Activated T-cell treated with anti-CD3 and anti-CD28 coated beads for 4 hours (primary cell): ENCODE data around the gene ROR2.

Experiments
- DNase-seq: peaks from one replicate; pipeline ENCODE4 v3.0.0-alpha.2; 2020

ROR2 gene

GRCh38 chr9:91604451-91605179, 345.4 kb downstream of the ROR2 start:
- no peak for DNase-seq

DNA sequence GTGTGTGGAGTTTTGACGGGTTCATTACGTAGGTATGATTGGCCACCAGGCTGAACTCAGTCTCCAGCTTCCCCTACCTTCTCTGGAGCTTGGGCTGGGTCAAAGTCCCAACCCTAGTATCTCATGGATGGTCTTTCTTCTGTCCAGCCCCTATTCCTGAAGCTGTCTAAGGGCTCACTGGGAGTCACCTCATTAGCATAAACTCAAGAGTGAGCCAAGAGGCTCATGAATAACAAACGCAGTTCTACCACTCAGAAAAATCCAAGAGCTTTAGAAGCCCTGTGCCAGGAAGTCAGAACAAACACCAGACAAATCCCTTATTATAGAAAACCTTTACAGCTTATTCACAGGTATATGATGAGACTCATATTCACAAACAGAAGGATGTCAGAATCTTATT, 346.1 kb downstream of the ROR2 start:
- no peak for DNase-seq

GRCh38 chr9:91599564-91599963, 350.5 kb downstream of the ROR2 start:
- no peak for DNase-seq

GRCh38 chr9:91591627-91592026, 358.4 kb downstream of the ROR2 start:
- DNase-seq, result no peak

- no peak for DNase-seq
Measured at GRCh38 chr9:91589101-91589553, 360.9 kb downstream of the ROR2 start.

GRCh38 chr9:91586282-91586681, 363.7 kb downstream of the ROR2 start:
- no peak for DNase-seq

- no peak for DNase-seq
Measured at GRCh38 chr9:91583966-91584365, 366.1 kb downstream of the ROR2 start.

DNA sequence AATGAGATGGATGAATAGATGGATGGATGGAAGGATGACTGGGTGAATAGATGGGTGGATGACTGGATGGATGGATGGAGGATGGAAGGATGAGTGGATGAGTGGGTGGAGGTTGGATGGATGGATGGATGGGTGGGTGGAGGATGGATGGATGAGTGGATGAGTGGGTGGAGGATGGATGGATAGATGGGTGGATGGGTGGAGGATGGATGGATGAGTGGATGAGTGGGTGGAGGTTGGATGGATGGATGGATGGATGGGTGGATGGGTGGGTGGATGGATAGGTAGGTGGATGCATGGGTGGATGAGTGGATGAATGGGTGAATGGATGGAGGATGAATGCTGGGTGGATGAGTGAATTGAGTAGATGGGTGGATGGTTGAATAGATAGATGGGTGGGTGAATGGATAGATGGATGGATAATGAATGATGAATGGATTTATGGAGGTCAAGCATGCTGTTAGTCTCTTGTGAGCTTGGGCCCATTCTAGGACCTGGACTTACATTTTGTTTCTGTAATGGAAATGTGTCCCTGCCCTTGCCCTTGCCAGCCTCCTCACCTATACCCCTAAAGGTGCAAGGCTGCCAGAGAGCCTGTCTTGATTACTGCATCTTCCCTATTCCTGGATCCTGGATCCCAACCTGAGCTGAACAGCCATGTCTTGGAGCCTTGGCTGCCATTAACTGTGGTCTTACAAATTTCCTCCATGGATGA, 366.7 kb downstream of the ROR2 start:
- no peak for DNase-seq

DNA sequence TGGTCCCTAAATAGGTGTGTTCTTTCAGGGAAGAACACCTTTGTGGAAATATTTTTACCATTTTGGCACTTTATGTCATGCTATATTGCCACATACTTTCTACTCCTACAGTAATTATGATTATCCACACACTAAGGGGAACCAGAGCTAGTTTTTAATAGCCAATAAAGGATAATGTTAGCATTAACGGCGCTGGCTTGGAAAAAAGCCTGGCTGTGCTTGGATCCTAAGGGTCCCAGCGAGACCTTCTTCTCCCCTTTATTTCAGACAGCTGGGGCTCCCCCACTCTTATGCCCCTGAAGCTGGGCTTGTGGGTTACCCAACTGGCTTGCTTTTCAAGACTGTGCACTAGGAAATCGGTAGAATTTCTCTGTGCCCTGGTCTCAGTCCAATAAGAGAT, 367.8 kb downstream of the ROR2 start:
- no peak for DNase-seq

GRCh38 chr9:91580136-91580535, 369.9 kb downstream of the ROR2 start:
- no peak for DNase-seq

GRCh38 chr9:91578911-91579310, 371.1 kb downstream of the ROR2 start:
- DNase-seq, result no peak

DNA sequence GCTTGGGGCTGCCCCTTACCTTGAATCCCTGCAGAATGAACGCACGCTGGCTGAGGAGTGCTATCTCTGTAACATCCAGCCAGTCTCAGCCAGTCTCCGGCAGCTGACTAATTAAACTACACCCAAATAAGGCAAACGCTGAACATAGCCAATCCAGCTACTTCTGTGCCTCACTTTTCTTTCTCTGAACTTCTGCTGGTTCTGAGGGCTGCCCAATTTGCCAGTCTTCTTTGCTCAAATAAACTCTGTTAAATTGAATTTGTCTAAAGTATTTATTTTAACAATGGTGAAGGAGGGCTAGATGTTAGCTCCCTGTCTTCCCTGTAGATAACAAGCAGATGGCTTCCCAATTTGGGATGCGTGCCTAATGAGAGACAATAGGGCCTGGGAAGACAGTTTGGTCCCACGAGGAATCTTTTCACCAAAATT, 372.4 kb downstream of the ROR2 start:
- DNase-seq, result no peak

GRCh38 chr9:91572811-91573210, 377.2 kb downstream of the ROR2 start:
- DNase-seq, result no peak

- DNase-seq, result no peak
Measured at GRCh38 chr9:91572044-91572443, 378.0 kb downstream of the ROR2 start.

- no peak for DNase-seq
Measured at GRCh38 chr9:91571036-91571435, 379.0 kb downstream of the ROR2 start.

- no peak for DNase-seq
Measured at GRCh38 chr9:91567642-91568274, 382.3 kb downstream of the ROR2 start.

GRCh38 chr9:91564081-91564670, 385.9 kb downstream of the ROR2 start:
- DNase-seq, result no peak

- DNase-seq, result no peak
Measured at GRCh38 chr9:91562416-91562815, 387.6 kb downstream of the ROR2 start.

DNA sequence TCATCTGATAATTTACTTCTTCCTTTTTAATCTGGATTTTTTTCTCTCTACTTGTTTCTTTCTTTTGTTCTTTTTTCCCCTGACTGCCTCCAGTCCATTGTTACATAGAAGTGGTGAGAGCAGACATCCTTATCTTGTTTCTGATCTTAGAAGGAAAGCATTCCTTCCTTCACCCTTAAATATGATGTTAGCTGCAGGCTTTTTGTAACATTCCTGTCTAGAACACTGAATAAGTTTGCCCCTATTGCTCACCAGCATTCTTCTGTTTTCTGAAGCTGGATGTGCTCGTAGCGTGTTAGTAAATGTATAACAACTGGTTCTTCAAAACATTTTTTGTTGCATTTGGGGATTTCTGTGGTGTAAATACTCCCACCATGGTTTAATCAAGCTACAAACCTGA, 389.7 kb downstream of the ROR2 start:
- no peak for DNase-seq

DNA sequence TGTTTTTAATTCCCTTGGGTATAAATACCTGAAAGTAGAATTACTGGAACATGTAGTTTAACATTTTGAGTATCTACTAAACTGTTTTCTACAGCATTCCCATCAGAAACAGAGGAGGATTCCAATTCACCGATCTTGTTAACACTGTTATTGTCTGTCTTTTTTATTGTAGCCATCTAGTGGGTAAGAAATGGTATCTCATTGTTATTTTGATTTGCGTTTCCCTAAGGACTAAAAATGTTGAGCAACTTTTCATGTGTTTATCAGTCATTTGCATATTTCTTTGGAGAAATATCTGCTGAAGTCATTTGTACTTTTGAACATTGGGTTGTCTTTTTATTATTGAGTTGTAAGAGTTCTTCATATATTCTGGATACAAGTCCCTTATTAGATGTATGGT, 391.1 kb downstream of the ROR2 start:
- DNase-seq, result no peak

GRCh38 chr9:91558395-91558794, 391.6 kb downstream of the ROR2 start:
- no peak for DNase-seq

DNA sequence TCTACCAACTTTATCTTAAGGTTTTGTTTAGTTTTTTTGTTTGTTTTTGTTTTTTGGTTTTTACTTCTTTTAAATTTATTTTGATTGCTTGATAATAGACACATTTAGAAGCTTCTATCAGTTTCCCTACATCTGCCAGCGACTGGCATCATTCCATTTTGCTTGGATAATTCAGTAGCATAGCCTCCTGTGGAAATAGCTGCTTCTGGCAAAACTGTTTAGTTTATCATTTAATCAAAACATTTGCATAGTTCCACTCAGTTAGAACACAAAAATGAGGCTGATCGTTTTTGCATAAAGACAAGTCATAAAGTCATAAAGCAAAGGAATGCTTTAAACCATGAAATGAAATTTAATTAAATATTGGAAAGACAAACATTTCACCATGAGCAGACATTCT, 392.7 kb downstream of the ROR2 start:
- no peak for DNase-seq

DNA sequence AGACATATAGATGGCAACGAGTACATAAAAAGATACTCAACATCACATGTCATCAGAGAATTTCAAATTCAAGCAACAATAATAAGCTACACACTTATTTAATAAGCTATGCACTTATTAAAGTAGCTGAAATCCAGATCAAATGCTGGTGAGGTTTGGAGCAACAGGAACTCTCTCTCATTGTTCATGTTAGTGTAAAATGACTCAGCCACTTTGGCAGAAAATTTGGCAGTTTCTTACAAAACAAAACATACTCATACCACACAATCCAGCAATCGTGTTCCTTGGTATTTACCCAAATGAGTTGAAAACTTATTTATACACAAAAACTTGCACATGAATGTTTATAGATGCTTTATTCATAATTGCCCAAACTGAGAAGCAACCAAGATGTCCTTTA, 394.9 kb downstream of the ROR2 start:
- DNase-seq, result no peak

DNA sequence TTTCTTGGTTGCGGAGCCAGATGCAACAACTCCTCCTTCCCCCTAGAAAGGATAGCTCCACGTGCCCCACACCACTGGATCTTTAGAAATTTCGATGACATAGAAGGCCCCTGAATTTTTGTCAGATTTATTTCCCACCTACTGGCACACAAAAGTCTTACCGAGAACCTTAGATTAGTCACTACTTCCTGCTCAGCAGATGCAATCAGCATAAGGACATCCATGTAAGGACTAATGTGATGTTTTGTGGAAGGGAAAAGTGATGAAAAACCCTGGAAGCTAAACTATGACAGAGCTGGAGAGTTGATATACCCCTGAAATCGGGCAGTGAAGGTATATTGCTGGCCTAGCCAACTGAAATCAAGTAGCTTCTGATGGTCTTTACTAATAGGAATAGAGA, 400.9 kb downstream of the ROR2 start:
- DNase-seq, result no peak
